GM23338 (cell line): ENCODE data around the gene FDX1. TPM values are rescaled to one million over a fixed set of nuclear protein-coding genes. Genes with fewer than 3 reads are reported as not detected.
A peak's percentile ranks its signal among the peaks of the same experiment; 100 is the strongest.

Experiments
- ATAC-seq: fragments of 200-7000 bp; cut with Tn5 transposase; 3 replicates; pipeline ENCODE4 v1.9.1; 2020
- DNase-seq: peaks from one replicate; pipeline ENCODE4 v3.0.0-alpha.2; 2015; ENCODE audit warnings: low spot score
- H2AFZ ChIP-seq: fragments of 200-600 bp; sonication (generic); 2 replicates; pipeline ENCODE4 v1.8.0; 2016; ENCODE audit warnings: antibody characterized with exemption, mild to moderate bottlenecking, moderate library complexity
- H3F3A ChIP-seq: fragments of 200-600 bp; sonication (generic); replicated peaks from 2 replicates; pipeline ENCODE4 v1.8.0; 2017; ENCODE audit warnings: antibody characterized with exemption, mixed run types, low read depth
- H3K27ac ChIP-seq: fragments of 200-600 bp; sonication (generic); 2 replicates; pipeline ENCODE4 v1.6.1; 2016; ENCODE audit warnings: low read depth
- H3K27me3 ChIP-seq: fragments of 200-600 bp; sonication (generic); 2 replicates; pipeline ENCODE4 v1.8.0; 2016; ENCODE audit warnings: mild to moderate bottlenecking, mixed run types, moderate library complexity; ENCODE audit not compliant: insufficient read depth
- H3K36me3 ChIP-seq: fragments of 200-600 bp; sonication (generic); 2 replicates; pipeline ENCODE4 v1.8.0; 2016; ENCODE audit warnings: mild to moderate bottlenecking; ENCODE audit not compliant: insufficient read depth
- H3K4me1 ChIP-seq: fragments of 200-600 bp; sonication (generic); 2 replicates; pipeline ENCODE4 v1.8.0; 2016; ENCODE audit warnings: mild to moderate bottlenecking, moderate library complexity; ENCODE audit not compliant: insufficient read depth
- H3K4me2 ChIP-seq: fragments of 200-600 bp; sonication (generic); 2 replicates; pipeline ENCODE4 v1.7.1; 2017; ENCODE audit warnings: mixed run types
- H3K4me3 ChIP-seq: fragments of 200-600 bp; sonication (generic); 2 replicates; pipeline ENCODE4 v1.6.1; 2016; ENCODE audit warnings: mixed run types
- H3K79me2 ChIP-seq: fragments of 200-600 bp; sonication (generic); replicated peaks from 2 replicates; pipeline ENCODE4 v1.8.0; 2017; ENCODE audit warnings: mild to moderate bottlenecking; ENCODE audit not compliant: insufficient read depth
- H3K9me2 ChIP-seq: fragments of 200-600 bp; sonication (generic); 2 replicates; pipeline ENCODE4 v1.8.0; 2017; ENCODE audit not compliant: insufficient read depth
- H4K20me1 ChIP-seq: fragments of 200-600 bp; sonication (generic); replicated peaks from 2 replicates; pipeline ENCODE4 v1.8.0; 2017; ENCODE audit warnings: mild to moderate bottlenecking; ENCODE audit not compliant: insufficient read depth
- H3K27ac Mint-ChIP-seq: 2 replicates; pipeline ENCODE4 v1.8.0; 2020; ENCODE audit warnings: inconsistent platforms, mild to moderate bottlenecking, moderate library complexity, mixed read lengths
- H3K27me3 Mint-ChIP-seq: 3 replicates; pipeline ENCODE4 v1.8.0; 2022; ENCODE audit warnings: low read depth, mild to moderate bottlenecking, moderate library complexity, mixed read lengths, inconsistent platforms; ENCODE audit not compliant: insufficient read depth, poor library complexity
- H3K36me3 Mint-ChIP-seq: 3 replicates; pipeline ENCODE4 v1.8.0; 2021; ENCODE audit warnings: low read depth, mild to moderate bottlenecking, inconsistent platforms, moderate library complexity, mixed read lengths
- H3K4me1 Mint-ChIP-seq: 3 replicates; pipeline ENCODE4 v1.8.0; 2020; ENCODE audit warnings: mild to moderate bottlenecking, inconsistent platforms, mixed read lengths
- H3K4me3 Mint-ChIP-seq: 3 replicates; pipeline ENCODE4 v1.8.0; 2021; ENCODE audit warnings: moderate library complexity, mild to moderate bottlenecking, inconsistent platforms, mixed read lengths
- H3K9me3 Mint-ChIP-seq: 3 replicates; pipeline ENCODE4 v1.8.0; 2020; ENCODE audit warnings: moderate library complexity, mild to moderate bottlenecking, inconsistent platforms, mixed read lengths
- CREB1 ChIP-seq: fragments of 250-450 bp; sonication (Bioruptor Pico); IDR thresholded peaks from 2 replicates; pipeline ENCODE4 v1.5.0; 2020; ENCODE audit warnings: low read depth, mild to moderate bottlenecking, moderate library complexity
- POLR2AphosphoS5 ChIP-seq: IDR thresholded peaks from 2 replicates; pipeline ENCODE4 v1.6.1; 2016; ENCODE audit warnings: antibody characterized with exemption, low read depth
- ZNF462 ChIP-seq: fragments of 250-450 bp; sonication (Bioruptor Pico); IDR thresholded peaks from 2 replicates; pipeline ENCODE4 v1.5.0; 2020; ENCODE audit warnings: mild to moderate bottlenecking, moderate library complexity
- polyA plus RNA-seq: library from polyadenylated mRNA; unstranded; fragments of >200 nt; fragmentation: Nextera tagmentation; extraction: Ambion mirVana; gene quantifications from 2 replicates; pipeline ENCODE4 v1.2.1, GENCODE V29; 2016
- total RNA-seq: library from RNA; depleted of rRNA; stranded (reverse); fragments of >200 nt; shearing (Covaris generic); gene quantifications from 2 replicates; pipeline ENCODE4 v1.2.3, GENCODE V29; 2014

The FDX1 gene
- total and polyA plus RNA-seq, 2 experiments from 2014 or later, result 11.1 to 15.9 TPM

GRCh38 chr11:110474578-110474977 is 44.8 kb downstream of the FDX1 start (continued):
- no peak for TF ChIP-seq ZNF462 (CRISPR knock-in tag)

- H2AFZ ChIP-seq, result no peak overlapping the region
- peaks cover 18% of the 10 kb centered on the region for H3K4me1 Mint-ChIP-seq
- no peak overlapping the region for H3K4me2 ChIP-seq
- ATAC-seq (no peak), DNase-seq (no peak)
- no peaks in the 10 kb centered on the region for H4K20me1 ChIP-seq
- H3K4me3 Mint-ChIP-seq, result no peak overlapping the region
- H3K79me2 ChIP-seq, result no peaks in the 10 kb centered on the region
- peaks cover 11% of the 10 kb centered on the region for H3K4me1 ChIP-seq
- H3K36me3 Mint-ChIP-seq, result no peaks in the 10 kb centered on the region
- no peak overlapping the region for H3K4me3 ChIP-seq
- H3K27me3 Mint-ChIP-seq, result peaks cover 2% of the 10 kb centered on the region
- no peaks in the 10 kb centered on the region for H3K9me3 Mint-ChIP-seq
- H3K27me3 ChIP-seq, result no peaks in the 10 kb centered on the region
- no peaks in the 10 kb centered on the region for H3F3A ChIP-seq
- no peak for TF ChIP-seq CREB1
- TF ChIP-seq POLR2AphosphoS5, result no peak
- H3K27ac ChIP-seq, result no peak overlapping the region
- no peaks in the 10 kb centered on the region for H3K36me3 ChIP-seq
- no peak overlapping the region for H3K27ac Mint-ChIP-seq
- H3K9me2 ChIP-seq, result peaks cover 5% of the 10 kb centered on the region; the same call in 1 of the 2 replicates
Observed at GRCh38 chr11:110475671-110476070, 45.9 kb downstream of the FDX1 start.

GRCh38 chr11:110478410-110478809 is 48.7 kb downstream of the FDX1 start:
- no peak overlapping the region for H3K27ac Mint-ChIP-seq
- ATAC-seq, result peak; percentile 87
- TF ChIP-seq ZNF462 (CRISPR knock-in tag), result no peak

More at GRCh38 chr11:110478410-110478809, 48.7 kb downstream of the FDX1 start:
- Histone ChIP-seq H3K4me1 (peaks cover 11% of the 10 kb centered on the region), H3F3A (no peaks in the 10 kb centered on the region), H3K9me2 (no peaks in the 10 kb centered on the region; the same call in 1 of the 2 replicates), H3K79me2 (no peaks in the 10 kb centered on the region), H2AFZ (peak overlapping the region; percentile 70; the same call in 1 of the 2 replicates), H3K36me3 (no peaks in the 10 kb centered on the region), H3K4me2 (0 out of 2 replicates have a peak overlapping the region, but pooled peaks have one; percentile 48), H3K27me3 (no peaks in the 10 kb centered on the region), H4K20me1 (no peaks in the 10 kb centered on the region), H3K27ac (no peak overlapping the region), H3K4me3 (no peak overlapping the region)
- Mint-ChIP-seq H3K4me1 (peaks cover 18% of the 10 kb centered on the region), H3K27me3 (peaks cover 2% of the 10 kb centered on the region), H3K9me3 (no peaks in the 10 kb centered on the region; the same call in 2 of the 3 replicates), H3K4me3 (no peak overlapping the region), H3K36me3 (no peaks in the 10 kb centered on the region)
- peak; percentile 91 for DNase-seq
